ENCODE data around the gene PCDHGA12. TPM values are rescaled to one million over a fixed set of nuclear protein-coding genes. Genes with fewer than 3 reads are reported as not detected.

The PCDHGA12 gene
- total RNA-seq (2022; extraction: Qiagen RNA extraction; ENCODE audit: low read depth), result not detected in 5 replicates

DNA sequence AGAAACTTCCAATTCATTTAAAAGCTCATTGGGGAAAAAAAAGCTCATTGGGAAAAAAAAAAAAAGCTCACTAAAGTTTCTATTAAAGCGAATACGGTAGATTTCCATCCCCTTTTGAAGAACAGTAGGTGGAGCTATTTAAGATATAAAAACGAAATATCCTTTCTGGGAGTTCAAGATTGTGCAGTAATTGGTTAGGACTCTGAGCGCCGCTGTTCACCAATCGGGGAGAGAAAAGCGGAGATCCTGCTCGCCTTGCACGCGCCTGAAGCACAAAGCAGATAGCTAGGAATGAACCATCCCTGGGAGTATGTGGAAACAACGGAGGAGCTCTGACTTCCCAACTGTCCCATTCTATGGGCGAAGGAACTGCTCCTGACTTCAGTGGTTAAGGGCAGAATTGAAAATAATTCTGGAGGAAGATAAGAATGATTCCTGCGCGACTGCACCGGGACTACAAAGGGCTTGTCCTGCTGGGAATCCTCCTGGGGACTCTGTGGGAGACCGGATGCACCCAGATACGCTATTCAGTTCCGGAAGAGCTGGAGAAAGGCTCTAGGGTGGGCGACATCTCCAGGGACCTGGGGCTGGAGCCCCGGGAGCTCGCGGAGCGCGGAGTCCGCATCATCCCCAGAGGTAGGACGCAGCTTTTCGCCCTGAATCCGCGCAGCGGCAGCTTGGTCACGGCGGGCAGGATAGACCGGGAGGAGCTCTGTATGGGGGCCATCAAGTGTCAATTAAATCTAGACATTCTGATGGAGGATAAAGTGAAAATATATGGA is at the start of gene PCDHGA12:
PCDHGA12 (plus strand) TSS at position 176 of the 782 bp plus-strand sequence; CDS start at position 429, 253 bp downstream.

DNA sequence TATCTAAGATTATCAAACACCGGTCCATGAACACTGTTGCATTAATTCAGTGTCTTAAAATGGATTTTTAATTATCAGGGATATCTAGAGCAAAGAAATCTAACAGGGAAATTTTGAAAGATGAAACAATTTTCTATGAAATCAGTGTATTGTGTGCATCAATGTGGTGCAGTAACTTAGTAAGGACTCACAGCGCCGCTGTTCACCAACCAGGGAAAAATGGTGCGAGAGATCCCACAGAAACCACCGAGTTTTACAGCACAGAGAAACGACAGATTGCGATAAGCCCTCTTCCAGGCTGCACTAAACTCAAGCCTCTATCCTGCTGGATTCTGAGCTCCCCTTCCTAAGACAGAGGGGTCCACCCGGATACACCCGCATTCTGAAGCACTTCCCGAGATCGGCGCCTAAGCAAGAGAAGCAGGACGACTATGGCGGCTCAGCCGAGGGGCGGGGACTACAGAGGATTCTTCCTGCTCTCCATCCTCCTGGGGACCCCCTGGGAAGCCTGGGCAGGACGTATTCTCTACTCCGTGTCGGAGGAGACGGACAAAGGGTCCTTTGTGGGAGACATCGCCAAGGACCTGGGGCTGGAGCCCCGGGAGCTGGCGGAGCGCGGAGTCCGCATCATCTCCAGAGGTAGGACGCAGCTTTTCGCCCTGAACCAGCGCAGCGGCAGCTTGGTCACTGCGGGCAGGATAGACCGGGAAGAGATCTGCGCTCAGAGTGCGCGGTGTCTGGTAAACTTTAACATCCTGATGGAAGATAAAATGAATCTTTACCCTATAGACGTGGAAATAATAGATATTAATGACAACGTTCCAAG is 47.6 kb upstream of the PCDHGA12 start, which contains the start of gene PCDHGA7:
PCDHGA7 (plus strand) TSS at position 274 of the 826 bp plus-strand sequence; CDS start at position 432, 158 bp downstream.

DNA sequence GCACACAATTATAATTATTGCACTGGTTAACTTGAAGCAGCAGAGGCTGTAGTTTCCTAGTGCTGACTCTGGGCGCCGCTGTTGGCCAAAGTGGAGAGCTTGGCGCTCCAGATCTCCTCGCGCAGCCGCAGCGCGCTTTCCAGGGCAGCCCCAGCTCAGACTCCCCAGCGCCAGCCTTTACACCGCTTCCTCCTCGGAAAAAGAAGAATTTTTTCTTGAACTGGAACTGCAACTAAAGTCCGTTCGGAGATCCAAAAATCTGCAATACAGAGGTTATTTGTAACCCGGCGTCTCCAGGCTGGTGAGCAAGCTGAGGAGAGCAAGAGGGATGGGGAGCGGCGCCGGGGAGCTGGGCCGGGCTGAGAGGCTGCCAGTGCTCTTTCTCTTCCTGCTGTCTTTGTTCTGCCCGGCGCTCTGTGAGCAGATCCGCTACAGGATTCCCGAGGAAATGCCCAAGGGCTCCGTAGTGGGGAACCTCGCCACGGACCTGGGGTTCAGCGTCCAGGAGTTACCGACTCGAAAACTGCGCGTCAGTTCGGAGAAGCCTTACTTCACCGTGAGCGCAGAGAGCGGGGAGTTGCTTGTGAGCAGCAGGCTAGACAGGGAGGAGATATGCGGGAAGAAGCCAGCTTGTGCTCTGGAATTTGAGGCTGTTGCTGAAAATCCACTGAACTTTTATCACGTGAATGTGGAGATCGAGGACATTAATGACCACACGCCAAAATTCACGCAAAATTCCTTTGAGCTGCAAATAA is 42.6 kb upstream of the PCDHGA12 start, which contains the start of gene PCDHGB4:
PCDHGB4 (plus strand) TSS at position 142 of the 755 bp plus-strand sequence; CDS start at position 329, 187 bp downstream.

DNA sequence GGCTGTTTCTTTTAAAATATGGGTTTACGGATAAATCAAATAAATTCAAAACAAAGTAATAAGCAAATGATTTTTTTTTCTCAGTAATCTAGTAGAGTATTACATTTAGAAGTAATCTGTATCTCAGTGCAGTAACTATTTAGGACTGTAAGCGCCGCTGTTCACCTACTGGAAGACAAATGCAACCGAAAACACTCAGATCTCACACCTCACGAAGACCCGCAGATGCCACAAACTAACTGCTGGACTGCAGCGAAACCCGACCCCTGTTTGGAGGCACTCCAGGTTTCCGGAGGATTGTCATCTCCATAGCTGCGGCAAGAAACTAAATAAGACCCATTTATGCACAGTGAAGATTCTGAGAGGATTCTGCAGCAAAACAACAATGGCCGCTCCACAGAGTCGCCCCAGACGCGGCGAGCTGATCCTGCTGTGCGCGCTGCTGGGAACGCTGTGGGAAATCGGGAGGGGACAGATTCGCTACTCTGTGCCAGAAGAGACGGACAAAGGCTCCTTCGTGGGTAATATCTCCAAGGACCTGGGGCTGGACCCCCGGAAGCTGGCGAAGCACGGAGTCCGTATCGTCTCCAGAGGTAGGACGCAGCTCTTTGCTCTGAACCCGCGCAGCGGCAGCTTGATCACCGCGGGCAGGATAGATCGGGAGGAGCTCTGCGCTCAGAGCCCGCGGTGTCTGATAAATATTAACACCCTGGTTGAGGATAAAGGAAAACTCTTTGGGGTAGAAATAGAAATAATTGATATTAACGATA is 37.7 kb upstream of the PCDHGA12 start, which contains the start of gene PCDHGA8:
PCDHGA8 (plus strand) TSS at position 205 of the 770 bp plus-strand sequence; CDS start at position 386, 181 bp downstream.

DNA sequence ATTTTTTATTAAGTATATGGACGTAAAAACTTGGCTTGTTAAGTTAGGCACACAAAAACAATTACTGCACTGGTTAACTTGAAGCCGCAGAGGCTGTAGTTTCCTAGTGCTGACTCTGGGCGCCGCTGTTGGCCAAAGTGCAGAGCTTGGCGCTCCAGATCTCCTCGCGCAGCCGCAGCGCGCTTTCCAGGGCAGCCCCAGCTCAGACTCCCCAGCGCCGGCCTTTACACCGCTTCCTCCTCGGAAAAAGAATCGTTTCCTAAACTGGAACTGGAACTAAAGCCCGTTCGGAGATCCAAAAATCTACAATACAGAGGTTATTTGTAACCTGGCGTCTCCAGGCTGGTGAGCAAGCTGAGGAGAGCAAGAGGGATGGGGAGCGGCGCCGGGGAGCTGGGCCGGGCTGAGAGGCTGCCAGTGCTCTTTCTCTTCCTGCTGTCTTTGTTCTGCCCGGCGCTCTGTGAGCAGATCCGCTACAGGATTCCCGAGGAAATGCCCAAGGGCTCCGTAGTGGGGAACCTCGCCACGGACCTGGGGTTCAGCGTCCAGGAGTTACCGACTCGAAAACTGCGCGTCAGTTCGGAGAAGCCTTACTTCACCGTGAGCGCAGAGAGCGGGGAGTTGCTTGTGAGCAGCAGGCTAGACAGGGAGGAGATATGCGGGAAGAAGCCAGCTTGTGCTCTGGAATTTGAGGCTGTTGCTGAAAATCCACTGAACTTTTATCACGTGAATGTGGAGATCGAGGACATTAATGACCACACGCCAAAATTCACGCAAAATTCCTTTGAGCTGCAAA is 32.4 kb upstream of the PCDHGA12 start, which contains the start of gene PCDHGB5:
PCDHGB5 (plus strand) TSS at position 192 of the 796 bp plus-strand sequence; CDS start at position 373, 181 bp downstream.

DNA sequence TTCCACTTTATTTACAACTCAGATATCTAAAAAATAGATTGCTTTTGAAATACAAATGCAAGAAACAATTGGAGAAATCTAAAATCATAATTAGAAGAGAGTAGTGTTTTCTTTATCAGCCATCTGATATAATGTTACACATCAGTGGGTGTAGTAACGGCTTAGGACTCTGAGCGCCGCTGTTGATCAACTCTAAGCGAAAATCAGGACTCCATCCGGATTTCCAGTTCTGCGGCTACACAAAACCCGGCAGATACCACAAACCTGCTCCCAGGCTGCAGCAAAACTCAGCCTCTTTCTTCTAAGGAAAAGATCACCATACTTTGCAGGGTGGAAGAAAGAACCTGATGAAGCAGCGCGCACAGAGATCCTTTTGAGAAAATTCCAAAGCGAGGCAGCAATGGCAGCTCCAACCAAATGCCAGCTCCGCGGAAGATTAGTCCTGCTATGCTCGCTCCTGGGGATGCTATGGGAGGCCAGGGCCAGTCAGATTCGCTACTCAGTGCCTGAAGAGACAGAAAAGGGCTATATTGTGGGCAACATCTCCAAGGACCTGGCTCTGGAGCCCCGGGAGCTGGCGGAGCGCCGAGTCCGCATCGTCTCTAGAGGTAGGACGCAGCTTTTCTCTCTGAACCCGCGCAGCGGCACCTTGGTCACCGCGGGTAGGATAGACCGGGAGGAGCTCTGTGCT is 27.6 kb upstream of the PCDHGA12 start, which contains the start of gene PCDHGA9:
PCDHGA9 (plus strand) TSS at position 226 of the 691 bp plus-strand sequence; CDS start at position 401, 175 bp downstream.

DNA sequence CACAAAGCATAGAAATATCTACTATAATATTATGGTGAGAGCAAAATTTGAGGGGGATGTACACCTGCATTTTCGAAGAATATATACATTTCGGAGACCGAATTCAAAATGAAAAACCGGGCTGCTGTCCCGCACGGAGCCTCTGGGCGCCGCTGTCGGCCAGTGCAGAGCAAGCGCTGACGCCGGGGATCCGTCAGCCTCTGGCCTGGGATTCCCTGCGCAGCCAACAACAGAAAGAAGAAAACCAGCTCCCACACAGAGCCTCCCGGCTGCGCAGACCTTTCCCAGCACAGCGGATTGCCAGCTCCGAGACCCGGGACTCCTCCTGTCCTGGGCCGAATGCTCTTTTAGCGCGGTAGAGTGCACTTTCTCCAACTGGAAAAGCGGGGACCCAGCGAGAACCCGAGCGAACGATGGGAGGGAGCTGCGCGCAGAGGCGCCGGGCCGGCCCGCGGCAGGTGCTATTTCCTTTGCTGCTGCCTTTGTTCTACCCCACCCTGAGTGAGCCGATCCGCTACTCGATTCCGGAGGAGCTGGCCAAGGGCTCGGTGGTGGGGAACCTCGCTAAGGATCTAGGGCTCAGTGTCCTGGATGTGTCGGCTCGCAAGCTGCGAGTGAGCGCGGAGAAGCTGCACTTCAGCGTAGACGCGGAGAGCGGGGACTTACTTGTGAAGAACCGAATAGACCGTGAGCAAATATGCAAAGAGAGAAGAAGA is 22.4 kb upstream of the PCDHGA12 start, which contains the start of gene PCDHGB6:
PCDHGB6 (plus strand) TSS at position 232 of the 716 bp plus-strand sequence; CDS start at position 414, 182 bp downstream.

DNA sequence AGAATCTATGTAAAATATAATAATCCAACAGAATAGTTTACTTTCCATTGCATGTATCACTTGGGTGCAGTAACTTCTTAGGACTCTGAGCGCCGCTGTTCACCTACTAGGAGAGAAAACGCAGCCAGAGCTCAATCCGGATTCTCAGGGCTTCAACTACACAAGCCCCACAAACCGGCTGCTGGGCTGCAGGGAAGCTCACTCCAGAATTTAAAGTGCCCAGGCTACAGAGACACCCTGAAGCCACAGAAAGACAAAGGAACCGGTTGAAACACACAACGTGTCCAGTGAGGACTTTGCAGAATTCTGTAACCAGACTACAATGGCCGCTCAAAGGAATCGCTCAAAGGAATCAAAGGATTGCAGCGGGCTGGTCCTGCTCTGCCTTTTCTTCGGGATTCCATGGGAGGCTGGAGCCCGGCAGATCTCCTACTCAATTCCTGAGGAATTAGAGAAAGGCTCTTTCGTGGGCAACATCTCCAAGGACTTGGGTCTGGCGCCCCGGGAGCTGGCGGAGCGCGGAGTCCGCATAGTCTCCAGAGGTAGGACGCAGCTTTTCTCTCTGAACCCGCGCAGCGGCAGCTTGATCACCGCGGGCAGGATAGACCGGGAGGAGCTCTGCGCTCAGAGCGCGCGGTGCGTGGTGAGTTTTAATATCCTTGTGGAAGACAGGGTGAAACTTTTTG is 17.3 kb upstream of the PCDHGA12 start, which contains the start of gene PCDHGA10:
PCDHGA10 (plus strand) TSS at position 134 of the 686 bp plus-strand sequence; CDS start at position 323, 189 bp downstream.

DNA sequence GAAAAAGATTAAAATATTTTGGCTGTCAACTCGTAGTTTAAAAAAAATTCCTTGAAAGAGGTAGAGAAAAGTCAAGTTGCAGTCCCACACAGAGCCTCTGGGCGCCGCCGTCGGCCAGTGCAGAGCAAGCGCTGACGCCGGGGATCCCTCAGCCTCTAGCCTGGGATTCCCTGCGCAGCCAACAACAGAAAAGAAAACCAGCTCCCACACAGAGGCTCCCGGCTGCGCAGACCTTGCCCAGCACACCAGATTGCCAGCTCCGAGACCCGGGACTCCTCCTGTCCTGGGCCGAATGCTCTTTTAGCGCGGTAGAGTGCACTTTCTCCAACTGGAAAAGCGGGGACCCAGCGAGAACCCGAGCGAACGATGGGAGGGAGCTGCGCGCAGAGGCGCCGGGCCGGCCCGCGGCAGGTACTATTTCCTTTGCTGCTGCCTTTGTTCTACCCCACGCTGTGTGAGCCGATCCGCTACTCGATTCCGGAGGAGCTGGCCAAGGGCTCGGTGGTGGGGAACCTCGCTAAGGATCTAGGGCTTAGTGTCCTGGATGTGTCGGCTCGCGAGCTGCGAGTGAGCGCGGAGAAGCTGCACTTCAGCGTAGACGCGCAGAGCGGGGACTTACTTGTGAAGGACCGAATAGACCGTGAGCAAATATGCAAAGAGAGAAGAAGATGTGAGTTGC is 12.7 kb upstream of the PCDHGA12 start, which contains the start of gene PCDHGB7:
PCDHGB7 (plus strand) TSS at position 184 of the 679 bp plus-strand sequence; CDS start at position 367, 183 bp downstream.

DNA sequence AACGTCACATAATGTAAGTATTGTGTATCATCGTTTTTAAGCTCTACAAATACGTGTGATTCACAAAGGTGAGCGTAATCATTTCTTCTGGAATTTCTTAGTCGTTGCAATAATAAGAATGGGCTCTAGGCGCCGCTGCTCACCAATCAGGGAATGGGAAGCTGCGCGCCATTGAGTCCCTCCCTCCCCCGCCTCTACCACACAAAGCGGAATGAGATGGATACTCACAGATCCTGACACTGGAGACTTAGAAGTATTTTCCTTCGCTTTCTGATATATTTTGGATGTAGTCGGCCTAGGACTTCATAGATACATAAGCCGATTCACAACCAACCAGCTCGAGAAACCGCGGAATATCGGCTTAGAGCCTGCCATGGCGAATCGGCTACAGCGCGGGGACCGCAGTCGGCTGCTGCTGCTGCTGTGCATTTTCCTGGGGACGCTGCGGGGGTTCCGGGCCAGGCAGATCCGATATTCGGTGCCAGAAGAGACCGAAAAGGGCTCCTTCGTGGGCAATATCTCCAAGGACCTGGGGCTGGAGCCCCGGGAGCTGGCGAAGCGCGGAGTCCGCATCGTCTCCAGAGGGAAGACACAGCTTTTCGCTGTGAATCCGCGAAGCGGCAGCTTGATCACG is 9.3 kb upstream of the PCDHGA12 start, which contains the start of gene PCDHGA11:
PCDHGA11 (plus strand) TSS at position 197 of the 634 bp plus-strand sequence; CDS start at position 374, 177 bp downstream.

DNA sequence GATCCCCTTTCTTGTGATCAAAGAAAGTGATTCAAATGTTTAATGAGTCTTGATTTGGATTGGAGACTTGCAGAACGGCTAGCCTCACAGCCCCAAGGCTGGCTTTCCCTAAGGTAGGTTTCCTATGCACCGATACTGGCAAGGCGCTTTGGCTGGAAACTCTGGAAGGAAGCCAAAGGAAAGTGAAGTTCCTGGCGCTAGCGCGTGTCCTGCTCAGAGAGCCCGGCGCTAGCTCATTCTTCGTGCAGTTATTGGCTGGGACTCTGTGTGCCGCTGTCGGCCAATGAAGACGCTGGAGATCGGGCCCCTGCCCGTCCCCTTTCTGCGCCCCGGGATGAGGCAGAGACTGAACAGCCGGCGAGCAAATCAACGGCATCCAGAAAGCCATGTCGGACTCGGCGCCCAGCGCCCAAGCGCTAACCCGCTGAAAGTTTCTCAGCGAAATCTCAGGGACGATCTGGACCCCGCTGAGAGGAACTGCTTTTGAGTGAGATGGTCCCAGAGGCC is 45.4 kb downstream of the PCDHGA12 start, which contains the start of gene PCDHGC3:
PCDHGC3 (plus strand) TSS at position 342 of the 507 bp plus-strand sequence; CDS start at position 493, 151 bp downstream.

Other genes starting within 250 kb of the PCDHGA12 start
- gene PCDHB16, start 248.1 kb upstream of the PCDHGA12 start, total RNA-seq (2022; extraction: Qiagen RNA extraction; ENCODE audit: low read depth), result 0.05 to 0.15 TPM (median 0.06 TPM) in 4 of 5 replicates, not detected in the other
- 0.05 TPM in 1 of 5 replicates, not detected in the others for gene PCDHB9, start 243.3 kb upstream of the PCDHGA12 start, total RNA-seq (2022; extraction: Qiagen RNA extraction; ENCODE audit: low read depth)
- 0.05 TPM in 2 of 5 replicates, not detected in the others for gene PCDHB10, start 238.2 kb upstream of the PCDHGA12 start, total RNA-seq (2022; extraction: Qiagen RNA extraction; ENCODE audit: low read depth)
- gene PCDHB11, start 230.9 kb upstream of the PCDHGA12 start, total RNA-seq (2022; extraction: Qiagen RNA extraction; ENCODE audit: low read depth), result 0.08 to 0.12 TPM (median 0.10 TPM) in 4 of 5 replicates, not detected in the other
- gene PCDHB12, start 221.8 kb upstream of the PCDHGA12 start, total RNA-seq (2022; extraction: Qiagen RNA extraction; ENCODE audit: low read depth), result not detected in 5 replicates
- 0.03 to 0.07 TPM (median 0.07 TPM) in 4 of 5 replicates, not detected in the other for gene PCDHB13, start 216.6 kb upstream of the PCDHGA12 start, total RNA-seq (2022; extraction: Qiagen RNA extraction; ENCODE audit: low read depth)
- gene PCDHB14, start 207.2 kb upstream of the PCDHGA12 start, total RNA-seq (2022; extraction: Qiagen RNA extraction; ENCODE audit: low read depth), result 0.02 to 0.13 TPM (median 0.07 TPM) in 5 replicates
- gene PCDHB15, start 185.1 kb upstream of the PCDHGA12 start, total RNA-seq (2022; extraction: Qiagen RNA extraction; ENCODE audit: low read depth), result 0.05 to 0.16 TPM (median 0.09 TPM) in 3 of 5 replicates, not detected in the others
- gene SLC25A2, start 126.5 kb upstream of the PCDHGA12 start, total RNA-seq (2022; extraction: Qiagen RNA extraction; ENCODE audit: low read depth), result not detected in 5 replicates
- gene TAF7, start 109.7 kb upstream of the PCDHGA12 start, total RNA-seq (2022; extraction: Qiagen RNA extraction; ENCODE audit: low read depth), result 63.2 to 78.4 TPM (median 73.8 TPM) in 5 replicates
- gene PCDHGA1, start 100.0 kb upstream of the PCDHGA12 start, total RNA-seq (2022; extraction: Qiagen RNA extraction; ENCODE audit: low read depth), result 0.29 to 0.38 TPM (median 0.32 TPM) in 5 replicates
- gene PCDHGA2, start 91.7 kb upstream of the PCDHGA12 start, total RNA-seq (2022; extraction: Qiagen RNA extraction; ENCODE audit: low read depth), result 0.45 to 0.72 TPM (median 0.70 TPM) in 5 replicates
- not detected in 5 replicates for gene PCDHGA3, start 86.7 kb upstream of the PCDHGA12 start, total RNA-seq (2022; extraction: Qiagen RNA extraction; ENCODE audit: low read depth)
- 1.6 to 2.1 TPM (median 1.9 TPM) in 5 replicates for gene PCDHGB1, start 80.4 kb upstream of the PCDHGA12 start, total RNA-seq (2022; extraction: Qiagen RNA extraction; ENCODE audit: low read depth)
- 0.07 to 0.18 TPM (median 0.14 TPM) in 5 replicates for gene PCDHGA4, start 75.5 kb upstream of the PCDHGA12 start, total RNA-seq (2022; extraction: Qiagen RNA extraction; ENCODE audit: low read depth)
- gene PCDHGB2, start 70.5 kb upstream of the PCDHGA12 start, total RNA-seq (2022; extraction: Qiagen RNA extraction; ENCODE audit: low read depth), result 0.05 to 0.19 TPM (median 0.10 TPM) in 5 replicates
- gene PCDHGA5, start 66.3 kb upstream of the PCDHGA12 start, total RNA-seq (2022; extraction: Qiagen RNA extraction; ENCODE audit: low read depth), result 0.08 to 0.22 TPM (median 0.12 TPM) in 5 replicates
- gene PCDHGB3, start 60.3 kb upstream of the PCDHGA12 start, total RNA-seq (2022; extraction: Qiagen RNA extraction; ENCODE audit: low read depth), result 0.16 to 0.31 TPM (median 0.22 TPM) in 5 replicates
- 0.13 to 0.26 TPM (median 0.14 TPM) in 5 replicates for gene PCDHGA6, start 56.6 kb upstream of the PCDHGA12 start, total RNA-seq (2022; extraction: Qiagen RNA extraction; ENCODE audit: low read depth)
- 0.59 to 1.1 TPM (median 0.95 TPM) in 5 replicates for gene PCDHGA7, start 47.8 kb upstream of the PCDHGA12 start, total RNA-seq (2022; extraction: Qiagen RNA extraction; ENCODE audit: low read depth)
- gene PCDHGB4, start 42.8 kb upstream of the PCDHGA12 start, total RNA-seq (2022; extraction: Qiagen RNA extraction; ENCODE audit: low read depth), result 0.74 to 1.00 TPM (median 0.79 TPM) in 5 replicates
- 0.02 to 0.13 TPM (median 0.07 TPM) in 3 of 5 replicates, not detected in the others for gene PCDHGA8, start 37.9 kb upstream of the PCDHGA12 start, total RNA-seq (2022; extraction: Qiagen RNA extraction; ENCODE audit: low read depth)
- 1.9 to 2.7 TPM (median 2.3 TPM) in 5 replicates for gene PCDHGB5, start 32.6 kb upstream of the PCDHGA12 start, total RNA-seq (2022; extraction: Qiagen RNA extraction; ENCODE audit: low read depth)
- gene PCDHGA9, start 27.7 kb upstream of the PCDHGA12 start, total RNA-seq (2022; extraction: Qiagen RNA extraction; ENCODE audit: low read depth), result 0.05 to 0.10 TPM (median 0.07 TPM) in 4 of 5 replicates, not detected in the other
- gene PCDHGB6, start 22.5 kb upstream of the PCDHGA12 start, total RNA-seq (2022; extraction: Qiagen RNA extraction; ENCODE audit: low read depth), result 0.07 to 0.16 TPM (median 0.12 TPM) in 5 replicates
- gene PCDHGA10, start 17.5 kb upstream of the PCDHGA12 start, total RNA-seq (2022; extraction: Qiagen RNA extraction; ENCODE audit: low read depth), result 0.02 TPM in 1 of 5 replicates, not detected in the others
- gene PCDHGB7, start 12.8 kb upstream of the PCDHGA12 start, total RNA-seq (2022; extraction: Qiagen RNA extraction; ENCODE audit: low read depth), result 0.03 to 0.06 TPM in 2 of 5 replicates, not detected in the others
- gene PCDHGA11, start 9.5 kb upstream of the PCDHGA12 start, total RNA-seq (2022; extraction: Qiagen RNA extraction; ENCODE audit: low read depth), result 0.03 to 0.07 TPM in 2 of 5 replicates, not detected in the others
- 5.4 to 6.5 TPM (median 5.8 TPM) in 5 replicates for gene PCDHGC3, start 45.5 kb downstream of the PCDHGA12 start, total RNA-seq (2022; extraction: Qiagen RNA extraction; ENCODE audit: low read depth)
- gene PCDHGC4, start 54.5 kb downstream of the PCDHGA12 start, total RNA-seq (2022; extraction: Qiagen RNA extraction; ENCODE audit: low read depth), result not detected in 5 replicates
- 0.05 to 0.06 TPM in 2 of 5 replicates, not detected in the others for gene PCDHGC5, start 58.6 kb downstream of the PCDHGA12 start, total RNA-seq (2022; extraction: Qiagen RNA extraction; ENCODE audit: low read depth)
- gene DIAPH1, start 188.5 kb downstream of the PCDHGA12 start, total RNA-seq (2022; extraction: Qiagen RNA extraction; ENCODE audit: low read depth), result 90.1 to 106 TPM (median 102 TPM) in 5 replicates
- gene HDAC3, start 206.3 kb downstream of the PCDHGA12 start, total RNA-seq (2022; extraction: Qiagen RNA extraction; ENCODE audit: low read depth), result 43.3 to 53.6 TPM (median 48.3 TPM) in 5 replicates
- gene RELL2, start 206.5 kb downstream of the PCDHGA12 start, total RNA-seq (2022; extraction: Qiagen RNA extraction; ENCODE audit: low read depth), result 3.9 to 5.5 TPM (median 4.5 TPM) in 5 replicates
- 5.1 to 12.0 TPM (median 10.8 TPM) in 5 replicates for gene FCHSD1, start 220.9 kb downstream of the PCDHGA12 start, total RNA-seq (2022; extraction: Qiagen RNA extraction; ENCODE audit: low read depth)

All from A549 treated with GW870086 at 1 μM for 4 hours (cell line).